Measurements from ENCODE around the gene HBP1.
A peak's percentile ranks its signal among the peaks of the same experiment; 100 is the strongest.

GRCh38 chr7:107169120-107170050 is 582 bp downstream of the HBP1 start:
- TF ChIP-seq CTCF (conservative IDR thresholded peaks at IDR 0.05; ENCODE audit: low read length): peak; percentile 42
- TF ChIP-seq EZH2phosphoT487 (IDR thresholded peaks at IDR 0.05; ENCODE audit: borderline replicate concordance, low read depth, low read length): no peak

All from OCI-LY7 (cell line).